Airway epithelial cell (primary cell): Measurements from ENCODE around the gene MBL2. TPM values are rescaled to one million over a fixed set of nuclear protein-coding genes. Genes with fewer than 3 reads are reported as not detected.

Source experiments
- total RNA-seq: library from RNA; depleted of rRNA; stranded (reverse); fragments of >200 nt; gene quantifications from 2 replicates; pipeline ENCODE4 v1.2.3, GENCODE V29; 2015

MBL2 gene
- total RNA-seq, result not detected in 2 replicates

DNA sequence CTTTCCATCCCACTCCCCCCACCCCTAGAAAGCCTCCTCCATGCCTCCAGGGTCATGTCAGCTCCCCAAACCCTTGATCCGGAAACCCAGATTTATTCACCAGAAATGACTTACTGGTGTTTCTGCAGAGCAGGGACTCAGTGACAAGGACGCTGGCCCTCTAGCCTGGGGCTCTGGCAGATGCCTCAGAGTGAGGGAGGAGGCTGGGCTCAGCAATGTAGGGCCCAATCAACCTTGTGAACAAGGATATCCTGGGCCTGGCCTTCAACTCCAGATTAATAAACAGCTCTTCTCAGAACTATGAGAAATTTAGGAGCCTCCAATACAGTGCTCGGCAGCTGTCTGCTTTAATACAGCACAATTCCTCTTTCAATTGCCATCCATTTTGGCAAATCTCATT is at the start of gene MBL2:
MBL2 (minus strand) TSS at position 162 of the 400 bp plus-strand sequence. CDS start 1,149 bp downstream, outside the sequence.

